HG02763 (cell line): ENCODE results near the gene CDADC1.
"Not testable (repeated sequence)": the region's sequence is repeated elsewhere in the genome, so short reads cannot be mapped to it uniquely, and the experiment has no call there.

Experiments used
- ATAC-seq: cut with Tn5 transposase; IDR thresholded peaks from one replicate; pipeline ENCODE4 v1.9.1; 2021; ENCODE audit warnings: mild to moderate bottlenecking, moderate library complexity; ENCODE audit not compliant: unreplicated experiment

The CDADC1 gene

GRCh38 chr13:49310251-49310650, 62.5 kb downstream of the CDADC1 start:
- no peak for ATAC-seq

DNA sequence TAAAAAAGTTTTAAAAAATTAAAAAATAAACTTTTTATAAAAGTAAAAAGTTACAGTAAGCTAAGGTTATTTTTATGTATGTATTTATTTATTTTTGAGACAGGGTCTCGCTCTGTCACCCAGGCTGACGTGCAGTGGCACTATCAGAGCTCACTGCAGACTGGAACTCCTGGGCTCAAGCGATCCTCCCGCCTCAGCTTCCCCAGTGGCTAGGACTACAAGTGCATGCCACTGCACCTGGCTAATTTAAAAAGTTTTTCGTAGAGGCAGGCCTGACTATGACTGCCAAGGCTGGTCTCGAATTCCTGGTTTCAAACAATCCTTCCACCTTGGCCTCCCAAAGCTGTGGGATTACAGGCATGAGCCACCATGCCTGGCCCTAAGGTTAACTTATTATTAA, 64.1 kb downstream of the CDADC1 start:
- no peak for ATAC-seq

GRCh38 chr13:49314344-49314882, 66.7 kb downstream of the CDADC1 start:
- ATAC-seq = no peak

GRCh38 chr13:49315036-49315565, 67.4 kb downstream of the CDADC1 start:
- ATAC-seq = no peak

- no peak for ATAC-seq
Observed at GRCh38 chr13:49315756-49316482, 68.2 kb downstream of the CDADC1 start.

DNA sequence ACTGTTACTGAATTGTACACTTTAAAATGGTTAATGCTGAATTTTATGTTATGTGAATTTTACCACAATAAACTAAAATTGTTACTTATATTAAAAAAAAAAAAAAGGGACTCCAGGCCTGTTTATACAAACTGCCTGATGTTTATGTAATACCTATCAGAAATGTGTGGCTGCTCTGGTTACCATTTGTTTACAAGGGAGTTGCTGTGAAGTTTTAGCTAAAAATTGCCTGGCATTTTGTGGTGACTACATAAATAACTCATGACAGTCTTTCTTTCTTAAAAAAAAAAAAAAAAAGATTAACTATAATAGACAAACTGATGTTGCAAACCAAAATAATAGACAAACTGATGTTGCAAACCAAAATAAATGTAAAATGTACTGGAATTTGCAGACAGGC, 71.8 kb downstream of the CDADC1 start:
- no peak for ATAC-seq

DNA sequence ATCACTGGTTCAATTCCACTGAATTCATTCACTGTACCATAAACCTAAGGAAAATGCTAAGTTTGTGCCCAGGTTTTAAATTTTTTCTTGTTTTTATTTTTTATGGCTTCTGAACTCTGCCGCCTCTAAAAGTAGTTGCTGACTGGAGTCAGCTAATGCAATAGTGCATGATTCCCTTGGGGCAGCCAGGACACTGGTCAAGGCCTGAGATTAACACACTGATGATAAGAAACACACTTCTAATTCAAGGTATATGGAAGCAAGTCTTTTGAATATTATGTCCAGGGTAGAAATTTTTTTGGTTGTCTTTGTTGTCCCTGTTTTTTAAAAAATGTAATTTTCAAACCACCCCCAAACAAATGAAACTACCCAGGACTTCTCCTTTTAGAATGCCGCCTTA, 72.2 kb downstream of the CDADC1 start:
- ATAC-seq = no peak

- no peak for ATAC-seq
Observed at GRCh38 chr13:49320975-49321374, 73.2 kb downstream of the CDADC1 start.

- ATAC-seq = no peak
Observed at GRCh38 chr13:49322702-49323101, 75.0 kb downstream of the CDADC1 start.

DNA sequence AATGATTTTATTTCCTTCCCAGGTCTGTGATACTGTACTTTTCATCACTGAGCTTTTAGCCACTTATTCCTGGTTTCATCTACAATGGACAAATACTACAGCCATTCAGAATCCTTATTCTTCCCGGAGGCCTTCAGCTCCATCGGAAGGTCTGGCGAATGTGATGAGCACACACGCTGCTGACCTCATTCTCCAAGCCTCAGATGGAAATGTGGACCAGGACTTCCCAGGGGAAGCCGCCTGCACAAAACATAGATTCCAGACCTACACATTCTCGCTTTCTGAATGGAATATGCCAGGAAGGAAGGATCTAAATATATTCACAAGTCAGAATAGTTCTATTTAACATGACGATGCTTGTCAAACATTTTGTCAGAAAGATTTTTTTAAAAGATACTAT, 75.6 kb downstream of the CDADC1 start:
- ATAC-seq = no peak

- no peak for ATAC-seq
Observed at GRCh38 chr13:49326222-49326917, 78.6 kb downstream of the CDADC1 start.

- not testable (repeated sequence) for ATAC-seq
Observed at GRCh38 chr13:49327145-49327544, 79.4 kb downstream of the CDADC1 start.

DNA sequence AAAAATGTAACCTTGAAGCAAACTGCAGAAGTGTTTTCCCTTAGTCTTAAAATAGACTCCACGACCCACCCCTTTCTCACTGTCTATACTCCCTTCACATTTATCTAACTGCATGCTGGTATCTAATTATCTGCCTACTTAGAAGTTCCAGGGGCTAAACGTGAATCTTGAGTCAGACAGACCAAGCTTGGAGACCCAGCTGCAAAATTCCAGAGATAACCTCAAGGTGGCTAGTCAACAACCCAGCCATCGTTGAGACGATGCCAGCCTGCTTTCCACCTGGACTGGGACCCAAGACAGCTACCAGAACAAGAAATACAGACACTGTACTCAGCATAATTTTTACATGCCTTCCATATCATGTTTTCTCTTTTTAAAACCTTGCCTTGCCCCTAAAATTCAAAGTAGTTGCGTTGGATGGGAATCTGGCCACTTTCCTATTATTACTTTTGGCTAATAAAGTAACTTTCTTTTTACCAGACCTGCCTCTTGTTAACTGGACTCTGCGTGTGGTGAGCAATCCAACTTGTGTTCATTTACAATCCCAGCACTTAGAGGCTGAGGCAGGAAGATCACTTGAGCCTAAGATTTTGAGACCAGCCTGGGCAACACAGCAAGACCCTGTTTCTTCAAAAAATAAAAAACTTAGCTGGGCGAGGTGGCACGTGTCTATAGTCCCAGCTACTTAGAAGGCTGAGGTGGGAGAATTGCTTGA, 82.3 kb downstream of the CDADC1 start:
- ATAC-seq = no peak

GRCh38 chr13:49330546-49330864, 82.8 kb downstream of the CDADC1 start:
- no peak for ATAC-seq

DNA sequence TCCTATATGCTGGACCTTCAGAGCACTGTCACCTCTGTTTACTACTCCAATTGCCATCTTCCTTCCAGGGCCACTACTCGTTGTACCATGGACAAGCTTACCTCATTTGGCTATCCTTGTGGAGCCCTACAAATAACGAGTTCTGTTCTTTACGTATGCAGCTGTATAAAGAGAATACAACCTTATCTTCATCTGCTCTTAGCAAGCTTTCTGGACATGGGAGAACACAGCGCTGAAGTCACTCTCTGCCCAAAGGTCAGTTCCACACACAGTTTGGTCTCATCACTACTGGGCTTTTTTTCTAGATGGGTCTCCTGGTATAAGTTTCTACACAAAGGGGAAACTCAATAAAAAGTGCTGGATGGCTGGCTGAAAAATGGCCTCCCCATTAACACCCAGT, 88.9 kb downstream of the CDADC1 start:
- ATAC-seq = no peak

- ATAC-seq = no peak
Observed at GRCh38 chr13:49340161-49340560, 92.4 kb downstream of the CDADC1 start.

DNA sequence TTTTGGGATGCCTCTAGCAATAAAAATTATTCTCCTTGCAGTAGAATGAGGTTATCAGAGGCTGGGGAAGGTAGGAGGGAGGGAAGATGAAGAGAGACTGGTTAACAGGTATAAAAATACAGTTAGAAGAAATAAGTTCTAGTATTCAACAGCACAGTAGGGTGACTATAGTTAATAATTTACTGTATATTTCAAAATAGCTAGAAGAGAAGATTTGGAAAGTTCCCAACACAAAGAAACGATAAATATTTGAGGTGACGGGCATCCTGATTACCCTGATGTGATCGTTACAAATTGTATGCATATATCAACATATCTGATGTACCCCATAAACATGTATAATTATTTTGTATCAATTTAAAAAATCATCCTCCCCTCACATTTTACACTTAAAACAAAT, 93.8 kb downstream of the CDADC1 start:
- ATAC-seq = no peak

DNA sequence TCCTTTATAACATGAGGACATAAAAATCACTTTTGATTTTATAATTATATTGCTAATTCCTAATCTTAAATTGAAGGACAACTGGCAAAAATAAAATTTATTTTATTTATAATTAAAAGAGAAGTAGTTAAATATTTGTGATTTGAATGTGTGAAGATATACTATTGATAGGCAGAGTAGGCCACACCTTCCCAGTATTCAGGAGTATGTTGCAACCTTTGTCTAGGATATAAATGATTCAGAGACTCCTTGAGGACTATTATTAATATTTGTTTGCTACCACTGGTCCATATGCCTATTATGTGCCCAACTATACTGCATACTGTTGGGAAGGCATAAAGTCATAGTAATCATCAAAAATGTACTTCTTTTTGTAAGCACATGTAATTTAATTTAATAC, 94.2 kb downstream of the CDADC1 start:
- ATAC-seq = no peak

DNA sequence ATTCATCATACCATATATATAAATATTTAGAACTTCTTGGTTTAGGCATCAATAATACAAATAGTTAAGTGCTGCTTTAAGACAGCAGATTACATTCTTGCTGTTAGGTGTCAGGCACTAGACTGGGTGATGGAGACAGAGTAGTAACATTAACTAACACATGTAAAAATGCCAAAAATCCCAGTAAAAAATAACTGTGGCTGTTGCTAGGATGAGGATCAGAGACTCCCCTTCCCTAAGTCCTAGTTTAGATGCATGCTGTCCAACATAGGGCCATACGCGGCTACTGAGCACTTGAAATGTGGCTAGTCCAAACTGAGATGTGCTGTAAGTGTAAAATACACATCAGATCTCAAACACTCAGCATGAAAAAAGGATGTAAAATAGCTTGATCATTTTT, 94.7 kb downstream of the CDADC1 start:
- ATAC-seq = no peak
